Kidney (tissue), 14 donors: Measurements from ENCODE around the gene FANCE. TPM values are rescaled to one million over a fixed set of nuclear protein-coding genes. Genes with fewer than 3 reads are reported as not detected.

Source experiments
- DNase-seq, 5 donors: peaks; one replicate each; pipeline ENCODE4 v3.0.0-alpha.2; 2013 to 2020
- FAIRE-seq: peaks from 2 replicates; lab custom pipeline; 2012; peaks lifted over from hg19 to GRCh38; lab: Jason Lieb, UNC
- H3K27ac ChIP-seq, 2 donors: one replicate each; pipeline ENCODE4 v1.7.0; 2013; ENCODE audit warnings: low read depth in 2 of 2, low read length in 2 of 2, inconsistent platforms in 1 of 2
- H3K27me3 ChIP-seq: one replicate; pipeline ENCODE4 v1.7.1; 2013; ENCODE audit warnings: low read length, inconsistent platforms; ENCODE audit not compliant: control insufficient read depth, insufficient read depth
- H3K36me3 ChIP-seq, 3 donors: one replicate each; pipeline versions ENCODE4 v1.7.0 to v1.7.1; 2013; ENCODE audit warnings: low read length in 3 of 3, control low read depth in 1 of 3, inconsistent platforms in 1 of 3; ENCODE audit not compliant: insufficient read depth in 3 of 3, control insufficient read depth in 2 of 3
- H3K4me1 ChIP-seq, 3 donors: one replicate each; pipeline versions ENCODE4 v1.7.0 to v1.7.1; 2013; ENCODE audit warnings: low read length in 3 of 3, inconsistent platforms in 1 of 3, low read depth in 1 of 3; ENCODE audit not compliant: control insufficient read depth in 2 of 3, insufficient read depth in 2 of 3
- H3K4me3 ChIP-seq, 3 donors: one replicate each; pipeline versions ENCODE4 v1.7.0 to v1.8.1; 2013; ENCODE audit warnings: low read length in 3 of 3, control low read depth in 1 of 3, inconsistent platforms in 1 of 3
- H3K9ac ChIP-seq, 3 donors: one replicate each; pipeline versions ENCODE4 v1.7.0 to v1.7.1; 2013; ENCODE audit warnings: low read length in 3 of 3, control low read depth in 1 of 3, inconsistent platforms in 1 of 3
- H3K9me3 ChIP-seq, 3 donors: one replicate each; pipeline versions ENCODE4 v1.7.0 to v1.7.1; 2013; ENCODE audit warnings: low read length in 3 of 3, control low read depth in 1 of 3, inconsistent platforms in 1 of 3; ENCODE audit not compliant: control insufficient read depth in 2 of 3, insufficient read depth in 1 of 3
- CTCF ChIP-seq: IDR thresholded peaks from 3 replicates; pipeline ENCODE4 v1.5.1; 2012; ENCODE audit warnings: mild to moderate bottlenecking, moderate library complexity, borderline replicate concordance; ENCODE audit not compliant: insufficient read depth; ENCODE audit errors: extremely low read depth
- intact Hi-C: fragments of 100-400 bp; cut with DNase I; formaldehyde crosslinking; loops from one replicate; pipeline ENCODE4 v1.11.1; 2022
- polyA plus RNA-seq: library from polyadenylated mRNA; stranded (reverse); fragments of 350-450 nt; fragmentation: Illumina TruSeq; extraction: RNeasy Lipid Tissue Mini Kit (QIAGEN cat#74804); gene quantifications from one replicate; pipeline ENCODE4 v1.2.3, GENCODE V29; 2014; ENCODE audit warnings: low read depth, low replicate concordance; ENCODE audit not compliant: insufficient read depth
- total RNA-seq: library from RNA; stranded (reverse); fragmentation: NEBNext Ultra II Directional; extraction: Animal tissue kit (Norgen Biotek cat#: 25700); gene quantifications from one replicate; pipeline ENCODE4 v1.2.1, GENCODE V29; 2021
- donor health status: control.
- donor health status: control.
- donor health status: control.
- donor health status: control.
- donor health status: control.
- donor health status: DM: yes; HTN: yes; CAD: no.
- donor health status: Normal renal cell carcinoma (clear cell type).

Gene FANCE
- total and polyA plus RNA-seq, 2 donors from 2014 or later = 1.2 to 2.7 TPM

- no peak overlapping the region for H3K9ac ChIP-seq
- intact Hi-C loops = no loop called here
- TF ChIP-seq CTCF = no peak
- no peak for DNase-seq
- no peaks in the 10 kb centered on the region for H3K27me3 ChIP-seq
- no peaks in the 10 kb centered on the region for H3K9me3 ChIP-seq
- FAIRE-seq = no peak
- H3K4me1 ChIP-seq = peaks cover 3 to 9% (median 8%) of the 10 kb centered on the region in 3 donors
- no peak overlapping the region for H3K27ac ChIP-seq
- H3K36me3 ChIP-seq = peaks cover 0 to 18% (median 7%) of the 10 kb centered on the region in 3 donors
- no peak overlapping the region for H3K4me3 ChIP-seq
Observed at GRCh38 chr6:35473850-35474130, 21.7 kb downstream of the FANCE start.

GRCh38 chr6:35474131-35474941 lies 22.2 kb downstream of the FANCE start:
- DNase-seq = peak in 1 of 5 donors; percentile 57
- intact Hi-C loops = no loop called here
- Histone ChIP-seq H3K27me3 (no peaks in the 10 kb centered on the region), H3K9ac (no peak overlapping the region), H3K27ac (no peak overlapping the region), H3K9me3 (no peaks in the 10 kb centered on the region), H3K36me3 (peaks cover 0 to 18% (median 9%) of the 10 kb centered on the region in 3 donors), H3K4me1 (peaks cover 3 to 9% (median 8%) of the 10 kb centered on the region in 3 donors), H3K4me3 (no peak overlapping the region)
- TF ChIP-seq CTCF = no peak
- no peak for FAIRE-seq

- H3K27ac ChIP-seq = no peak overlapping the region
- H3K4me1 ChIP-seq = peaks cover under 1 to 4% (median 2%) of the 10 kb centered on the region in 3 donors
- no peak overlapping the region for H3K9ac ChIP-seq
- no peak for TF ChIP-seq CTCF
- no peaks in the 10 kb centered on the region for H3K9me3 ChIP-seq
- no peaks in the 10 kb centered on the region for H3K27me3 ChIP-seq
- H3K4me3 ChIP-seq = no peak overlapping the region
- peaks cover 0 to 13% (median 9%) of the 10 kb centered on the region in 3 donors for H3K36me3 ChIP-seq
- DNase-seq (peak in 1 of 5 donors; percentile 63), FAIRE-seq (no peak)
- intact Hi-C loops = no loop called here
Observed at GRCh38 chr6:35474942-35475570, 22.9 kb downstream of the FANCE start.
